Tibial nerve (tissue), 4 donors: Measurements from ENCODE around the gene SNX13.

Experiments used
- CTCF ChIP-seq, 5 experiments: fragments of 200-600 bp in 3 of 5; fragments of 450-650 bp in 2 of 5; sonication (generic) in 3 of 5; IDR thresholded peaks; one replicate each; pipeline ENCODE4 v1.5.1; 2016 to 2019; ENCODE audit warnings: antibody characterized with exemption in 5 of 5, mild to moderate bottlenecking in 3 of 5, moderate library complexity in 2 of 5
- EP300 ChIP-seq, 2 donors: sonication (generic); formaldehyde crosslinking; IDR thresholded peaks; one replicate each; pipeline ENCODE4 v1.6.1; 2017; ENCODE audit warnings: antibody characterized with exemption in 2 of 2, mild to moderate bottlenecking in 1 of 2

- TF ChIP-seq EP300 (IDR thresholded peaks at IDR 0.05) (no peak), CTCF (IDR thresholded peaks at IDR 0.05) (no peak)
Measured at GRCh38 chr7:17903337-17903736, 37.0 kb downstream of the SNX13 start.
